ENCODE data around the gene RTP5. TPM values are rescaled to one million over a fixed set of nuclear protein-coding genes. Genes with fewer than 3 reads are reported as not detected.

RTP5 gene
- total RNA-seq, 1 experiment from 2014 or later = not detected

DNA sequence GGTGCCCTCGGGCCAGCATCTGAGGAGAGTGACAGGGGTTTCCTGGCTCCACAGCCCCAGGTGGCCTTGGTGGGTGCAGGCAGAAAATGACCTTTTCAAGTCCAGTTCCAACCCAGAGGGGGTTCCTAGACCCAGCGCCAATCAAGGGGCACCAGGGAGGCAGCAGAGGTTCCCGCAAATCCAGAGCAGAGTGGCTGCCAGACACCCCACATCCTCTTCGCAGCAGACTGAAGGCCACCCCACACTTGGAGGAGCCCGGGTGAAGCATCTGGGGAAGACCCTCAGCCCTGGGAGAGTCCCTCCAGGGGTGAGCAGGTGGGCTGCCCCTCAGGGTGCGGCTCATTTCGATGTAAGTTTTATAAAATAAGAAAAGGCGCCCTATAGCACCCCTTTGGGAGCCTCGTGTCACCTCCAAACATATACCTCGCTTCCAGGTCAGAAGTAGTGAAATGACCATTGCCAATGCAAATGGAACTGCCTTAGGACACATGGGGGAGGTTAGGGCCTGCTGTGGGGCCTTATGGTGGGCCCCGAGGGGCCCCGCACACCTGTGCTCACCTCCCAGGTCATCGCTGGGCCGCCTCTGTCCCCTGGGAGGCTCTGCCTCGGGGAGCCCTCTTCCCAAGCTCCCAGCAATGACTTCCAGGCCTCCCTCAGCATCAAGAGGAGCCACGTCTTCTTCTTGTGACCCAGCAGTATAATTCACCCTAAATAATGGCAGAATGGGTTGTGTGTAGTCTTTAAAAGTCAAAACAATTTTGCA lies 11.0 kb downstream of the RTP5 start:
- Histone ChIP-seq H3K79me1 (ENCODE audit: insufficient read depth, low read depth, low read length, poor library complexity, severe bottlenecking) (no peaks in the 10 kb centered on the region), H2BK15ac (ENCODE audit: low read depth, low read length) (no peak overlapping the region), H2BK120ac (ENCODE audit: low read depth, low read length, poor library complexity, severe bottlenecking) (no peak overlapping the region), H3K4me2 (ENCODE audit: insufficient read depth, insufficient read length, low read length) (peak overlapping the region; percentile 38), H3K27ac (ENCODE audit: insufficient read length, low read depth, low read length) (no peak overlapping the region), H3K4me1 (ENCODE audit: insufficient read depth, low read length) (peaks cover 3% of the 10 kb centered on the region; the same call in 1 of the 2 replicates), H3K9ac (ENCODE audit: extremely low read depth, insufficient read length, low read length) (no peak overlapping the region), H3T11ph (ENCODE audit: low read length) (no peak overlapping the region), H2AK5ac (ENCODE audit: insufficient read length, low read length) (no peak overlapping the region), H4K20me1 (ENCODE audit: control insufficient read depth, insufficient read depth, insufficient read length) (no peaks in the 10 kb centered on the region), H3K27me3 (ENCODE audit: insufficient read depth, low read length) (no peaks in the 10 kb centered on the region), H3K4ac (ENCODE audit: low read depth, low read length) (no peak overlapping the region), H2BK5ac (ENCODE audit: insufficient read length, low read length) (no peak overlapping the region), H3K14ac (ENCODE audit: insufficient read depth, low read length) (no peak overlapping the region), H3K56ac (ENCODE audit: insufficient read length, low read depth, low read length) (no peak overlapping the region), H2BK12ac (ENCODE audit: insufficient read length, low read depth, low read length) (no peak overlapping the region), H3K9me3 (ENCODE audit: control insufficient read depth, low read depth, low read length) (no peaks in the 10 kb centered on the region), H4K5ac (ENCODE audit: insufficient read length, low read depth, low read length) (no peak overlapping the region), H2BK20ac (ENCODE audit: low read depth, low read length, poor library complexity, severe bottlenecking) (no peak overlapping the region), H3K23ac (ENCODE audit: insufficient read length, low read depth, low read length) (no peak overlapping the region), H2AFZ (ENCODE audit: low read length) (no peak overlapping the region), H3K23me2 (ENCODE audit: insufficient read length, low read depth, low read length, poor library complexity, severe bottlenecking) (no peaks in the 10 kb centered on the region), H4K91ac (ENCODE audit: insufficient read length, low read depth, low read length) (no peak overlapping the region), H3K79me2 (ENCODE audit: insufficient read depth, low read length) (no peaks in the 10 kb centered on the region), H3K18ac (ENCODE audit: insufficient read length, low read depth, low read length) (no peak overlapping the region), H4K8ac (replicated peaks; ENCODE audit: insufficient read length, low read depth, low read length) (no peak overlapping the region)
- Mint-ChIP-seq H3K9me3 (peaks cover 3% of the 10 kb centered on the region in 2 experiments), H3K36me3 (ENCODE audit: insufficient read depth in 1 of 3, low read depth in 3 of 3) (peaks cover 0 to 7% (median 2%) of the 10 kb centered on the region in 3 experiments; a peak in 5 of 7 replicates), H3K4me1 (peaks cover 20 to 32% of the 10 kb centered on the region in 2 experiments), H3K27ac (peak overlapping the region; percentile 28 to 92 (median 34); a peak in 4 of 7 replicates), H3K27me3 (ENCODE audit: low read depth) (peaks cover 3% of the 10 kb centered on the region), H3K4me3 (peak overlapping the region; percentile 74 to 86)
- no CpG with 5 or more reads among the region's 16 CpGs for WGBS (ENCODE audit: extremely low coverage, insufficient read length, low lambda C conversion rate)
- DNase-seq = no peak
- TF ChIP-seq, protein P1, sequence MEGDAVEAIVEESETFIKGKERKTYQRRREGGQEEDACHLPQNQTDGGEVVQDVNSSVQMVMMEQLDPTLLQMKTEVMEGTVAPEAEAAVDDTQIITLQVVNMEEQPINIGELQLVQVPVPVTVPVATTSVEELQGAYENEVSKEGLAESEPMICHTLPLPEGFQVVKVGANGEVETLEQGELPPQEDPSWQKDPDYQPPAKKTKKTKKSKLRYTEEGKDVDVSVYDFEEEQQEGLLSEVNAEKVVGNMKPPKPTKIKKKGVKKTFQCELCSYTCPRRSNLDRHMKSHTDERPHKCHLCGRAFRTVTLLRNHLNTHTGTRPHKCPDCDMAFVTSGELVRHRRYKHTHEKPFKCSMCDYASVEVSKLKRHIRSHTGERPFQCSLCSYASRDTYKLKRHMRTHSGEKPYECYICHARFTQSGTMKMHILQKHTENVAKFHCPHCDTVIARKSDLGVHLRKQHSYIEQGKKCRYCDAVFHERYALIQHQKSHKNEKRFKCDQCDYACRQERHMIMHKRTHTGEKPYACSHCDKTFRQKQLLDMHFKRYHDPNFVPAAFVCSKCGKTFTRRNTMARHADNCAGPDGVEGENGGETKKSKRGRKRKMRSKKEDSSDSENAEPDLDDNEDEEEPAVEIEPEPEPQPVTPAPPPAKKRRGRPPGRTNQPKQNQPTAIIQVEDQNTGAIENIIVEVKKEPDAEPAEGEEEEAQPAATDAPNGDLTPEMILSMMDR (conservative IDR thresholded peaks at IDR 0.05) = no peak

Data from H9 (cell line).